ENCODE results near the gene SPIRE2. TPM values are rescaled to one million over a fixed set of nuclear protein-coding genes. Genes with fewer than 3 reads are reported as not detected.

The SPIRE2 gene
- total and polyA plus RNA-seq, 2 of the 13 experiments (the other 11 are each of a cell fraction or from before 2014, with no cell fraction given) = 13.3 to 37.5 TPM

GRCh38 chr16:89859615-89860007 is 31.3 kb downstream of the SPIRE2 start:
- no peak overlapping the region for H3K4me3 ChIP-seq (replicated peaks in 1 of 3; ENCODE audit: insufficient read depth in 1 of 3, low read depth in 2 of 3, low read length in 3 of 3)
- no peak for DNase-seq (ENCODE audit: low spot score)
- H3K4me1 ChIP-seq (ENCODE audit: insufficient read depth, low read length) = 0 out of 2 replicates have a peak, but pooled peaks cover 4% of the 10 kb centered on the region
- TF ChIP-seq ZNF318 (CRISPR knock-in tag; IDR thresholded peaks at IDR 0.05) (no peak), PHF20 (CRISPR knock-in tag; IDR thresholded peaks at IDR 0.05) (no peak)
- POLR2A ChIA-PET = interaction anchor here (1.8 to 2.1 kb wide), 2 partner anchors 22 to 37 kb away, joined by 5 to 9 read pairs; no protein-coding TSS in a partner anchor
- no peaks in the 10 kb centered on the region for H3K79me2 ChIP-seq (ENCODE audit: insufficient read depth, low read length)
- no peaks in the 10 kb centered on the region; the same call in 1 of the 2 replicates for H4K20me1 ChIP-seq (ENCODE audit: insufficient read depth, low read length)
- no peak for ATAC-seq
- no peak for FAIRE-seq
- in situ Hi-C loops (cut with HindIII; ENCODE audit: extremely low pct_ligation_motif_present, low pct_unique_long_range_greater_than_20kb) (loop anchor here (5.0 kb wide), 1 partner anchor 42 kb away; the partner anchor contains the start of gene FANCA), intact Hi-C loops (cut with micrococcal nuclease; ENCODE audit: unreplicated experiment) (loop anchor here (1.0 to 2.0 kb wide), 2 partner anchors 21 to 65 kb away; no protein-coding TSS in a partner anchor)
- no peak overlapping the region for H3K4me2 ChIP-seq (ENCODE audit: low read depth, low read length)
- no TSS peak for BruUV-seq (replicated peaks)
- no peak overlapping the region for H3K27ac ChIP-seq (ENCODE audit: extremely low read length, insufficient read depth, low read length)
- no peaks in the 10 kb centered on the region for H3K9me3 ChIP-seq (ENCODE audit: low read length)
- H3K27me3 ChIP-seq (ENCODE audit: control insufficient read depth in 1 of 2, insufficient read depth in 2 of 2, low read length in 2 of 2) = no peaks in the 10 kb centered on the region
- no peak overlapping the region for H3K9ac ChIP-seq (ENCODE audit: insufficient read depth, low read depth, low read length)
- peaks cover 50 to 54% of the 10 kb centered on the region in 2 experiments for H3K36me3 ChIP-seq (replicated peaks in 1 of 2; ENCODE audit: control insufficient read depth in 1 of 2, insufficient read depth in 2 of 2, low read length in 2 of 2)
- WGBS (ENCODE audit: low lambda C conversion rate) = 90% methylated on average over 16 of the region's 16 CpGs
- CTCF ChIA-PET (ENCODE audit: low intra/inter-chr PET ratio, low total read pairs) = interaction anchor here (1.1 to 2.1 kb wide), 3 partner anchors 43 to 154 kb away, joined by 3 to 9 read pairs (median 3); partner anchors contain the start of gene FANCA
- no peak overlapping the region for H2AFZ ChIP-seq (ENCODE audit: low read length)

Data from HepG2 (cell line).